Lower leg skin (tissue), 3 donors: ENCODE results near the gene CALCR.

Experiments
- POLR2A ChIP-seq, 2 donors: fragments of 450-650 bp; IDR thresholded peaks; one replicate each; pipeline ENCODE4 v1.6.1; 2016 to 2017; ENCODE audit warnings: antibody characterized with exemption in 2 of 2, mild to moderate bottlenecking in 1 of 2, moderate library complexity in 1 of 2
- TF ChIP-seq, protein P1 (sequence below), 3 donors: fragments of 450-650 bp; IDR thresholded peaks; one replicate each; pipeline ENCODE4 v1.5.1; 2016; ENCODE audit warnings: antibody characterized with exemption in 3 of 3, mild to moderate bottlenecking in 3 of 3, moderate library complexity in 2 of 3

- TF ChIP-seq, protein P1, sequence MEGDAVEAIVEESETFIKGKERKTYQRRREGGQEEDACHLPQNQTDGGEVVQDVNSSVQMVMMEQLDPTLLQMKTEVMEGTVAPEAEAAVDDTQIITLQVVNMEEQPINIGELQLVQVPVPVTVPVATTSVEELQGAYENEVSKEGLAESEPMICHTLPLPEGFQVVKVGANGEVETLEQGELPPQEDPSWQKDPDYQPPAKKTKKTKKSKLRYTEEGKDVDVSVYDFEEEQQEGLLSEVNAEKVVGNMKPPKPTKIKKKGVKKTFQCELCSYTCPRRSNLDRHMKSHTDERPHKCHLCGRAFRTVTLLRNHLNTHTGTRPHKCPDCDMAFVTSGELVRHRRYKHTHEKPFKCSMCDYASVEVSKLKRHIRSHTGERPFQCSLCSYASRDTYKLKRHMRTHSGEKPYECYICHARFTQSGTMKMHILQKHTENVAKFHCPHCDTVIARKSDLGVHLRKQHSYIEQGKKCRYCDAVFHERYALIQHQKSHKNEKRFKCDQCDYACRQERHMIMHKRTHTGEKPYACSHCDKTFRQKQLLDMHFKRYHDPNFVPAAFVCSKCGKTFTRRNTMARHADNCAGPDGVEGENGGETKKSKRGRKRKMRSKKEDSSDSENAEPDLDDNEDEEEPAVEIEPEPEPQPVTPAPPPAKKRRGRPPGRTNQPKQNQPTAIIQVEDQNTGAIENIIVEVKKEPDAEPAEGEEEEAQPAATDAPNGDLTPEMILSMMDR (IDR thresholded peaks at IDR 0.05): no peak
- TF ChIP-seq POLR2A (IDR thresholded peaks at IDR 0.05): no peak
Observed at GRCh38 chr7:93574269-93574645, 267 bp downstream of the CALCR start.
